Right cardiac atrium (tissue), 5 donors: ENCODE measurements around the gene ACOXL. TPM values are rescaled to one million over a fixed set of nuclear protein-coding genes. Genes with fewer than 3 reads are reported as not detected.

Experiments
- ATAC-seq, 2 donors: fragments of 200-7000 bp; cut with Tn5 transposase; one replicate each; pipeline versions ENCODE4 v1.8.0 to v1.9.1; 2020; ENCODE audit warnings: moderate library complexity in 2 of 2, mild to moderate bottlenecking in 1 of 2
- DNase-seq, 3 donors: peaks; one replicate each; pipeline ENCODE4 v3.0.0-alpha.2; 2020
- H3K27ac ChIP-seq: one replicate; pipeline ENCODE4 v1.5.1; 2013; ENCODE audit warnings: mild to moderate bottlenecking, low read length, control low read depth, moderate library complexity
- H3K27me3 ChIP-seq: one replicate; pipeline ENCODE4 v1.6.1; 2013; ENCODE audit not compliant: control insufficient read depth, insufficient read depth
- H3K4me1 ChIP-seq: one replicate; pipeline ENCODE4 v1.6.1; 2013; ENCODE audit warnings: low read length; ENCODE audit not compliant: control insufficient read depth, insufficient read depth
- H3K4me3 ChIP-seq: one replicate; pipeline ENCODE4 v1.5.1; 2013; ENCODE audit warnings: low read length, control low read depth
- H3K9me3 ChIP-seq: one replicate; pipeline ENCODE4 v1.6.1; 2013; ENCODE audit warnings: low read length; ENCODE audit not compliant: control insufficient read depth
- WGBS: extraction: QIAGEN DNeasy Blood & Tissue Kit; methylation state at CpG from one replicate; pipeline ENCODE4 v1.1.7; 2013; 5-methylcytosine and 5-hydroxymethylcytosine counted together
- intact Hi-C, 4 donors: fragments of 100-400 bp; cut with DNase I; formaldehyde crosslinking; loops; one replicate each; pipeline versions ENCODE4 v1.11.0 to v1.14.0; 2022 to 2023
- polyA plus RNA-seq: library from polyadenylated mRNA; stranded (reverse); fragments of 200-250 nt; gene quantifications from one replicate; pipeline ENCODE4 v1.2.3, GENCODE V29; 2013
- total RNA-seq, 4 donors: library from RNA; stranded (reverse); fragmentation: NEBNext Ultra II Directional; extraction: Animal tissue kit (Norgen Biotek cat#: 25700); gene quantifications; one replicate each; pipeline ENCODE4 v1.2.1, GENCODE V29; 2021
- donor health status: healthy with polysubstance abuse.
- donor health status: DM: no; HTN: yes; CAD: no.
- donor health status: DM: no; HTN: no; CAD: no.
- donor health status: DM: no; HTN: yes; CAD: no; lungs with severe emphysema.
- donor health status: DM: yes; HTN: yes; CAD: no.

The ACOXL gene
- total and polyA plus RNA-seq, 5 donors, result 0.02 TPM; not detected in 4

- DNase-seq, result no peak
Measured at GRCh38 chr2:111139637-111140317, 407.4 kb downstream of the ACOXL start.

DNA sequence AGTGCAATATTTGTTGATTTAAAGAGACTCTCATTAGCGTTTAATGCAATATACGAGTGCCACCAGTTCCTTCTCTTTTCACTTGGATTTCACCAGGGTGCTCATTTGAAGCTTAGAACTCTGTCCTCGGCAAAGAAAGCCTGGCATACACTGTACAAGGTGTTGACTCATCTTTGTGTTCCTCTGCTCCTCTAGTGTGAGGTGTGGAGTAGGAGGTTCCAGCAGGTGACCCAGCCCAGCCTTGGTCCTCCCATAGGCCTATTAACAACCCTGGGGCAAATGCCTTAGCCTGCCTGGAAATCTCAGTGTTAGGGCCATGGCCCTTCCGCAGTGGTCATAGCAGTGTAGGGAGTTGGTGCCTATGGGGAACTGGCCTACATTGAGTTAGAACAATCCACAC, 408.4 kb downstream of the ACOXL start:
- Histone ChIP-seq H3K9me3 (no peaks in the 10 kb centered on the region), H3K27me3 (no peaks in the 10 kb centered on the region), H3K4me1 (peaks cover 2% of the 10 kb centered on the region), H3K4me3 (no peak overlapping the region), H3K27ac (no peak overlapping the region)
- intact Hi-C loops, result no loop called here
- 97% methylated on average over 4 of the region's 4 CpGs for WGBS
- no peak for DNase-seq
- ATAC-seq, result no peak

More at GRCh38 chr2:111139637-111140317, 407.4 kb downstream of the ACOXL start:
- H3K9me3 ChIP-seq, result no peaks in the 10 kb centered on the region
- H3K4me3 ChIP-seq, result no peak overlapping the region
- peak in 1 of 2 donors; percentile 38 for ATAC-seq
- intact Hi-C loops, result no loop called here
- H3K27me3 ChIP-seq, result no peaks in the 10 kb centered on the region
- peaks cover 3% of the 10 kb centered on the region for H3K4me1 ChIP-seq
- WGBS, result 62% methylated on average over 12 of the region's 12 CpGs
- no peak overlapping the region for H3K27ac ChIP-seq

DNA sequence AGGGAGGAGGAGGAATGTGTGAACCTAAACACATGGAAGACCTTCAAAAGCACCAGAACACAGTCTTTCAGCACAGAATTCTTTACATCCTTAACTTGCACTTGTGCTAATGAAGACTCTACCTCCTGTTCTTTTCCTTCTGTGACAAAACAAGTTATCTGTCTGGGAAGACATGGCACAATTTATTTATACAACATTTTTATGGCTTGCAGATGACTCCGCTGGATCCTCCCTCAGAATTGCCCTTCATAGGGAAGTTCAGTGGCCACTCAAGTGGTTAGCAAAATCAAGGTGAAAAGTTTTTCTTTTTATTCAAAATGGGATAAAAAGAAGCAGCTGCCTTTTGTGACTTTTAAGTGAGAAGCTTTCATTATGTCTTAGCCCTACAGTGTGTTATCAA, 409.7 kb downstream of the ACOXL start:
- 100% methylated on average over 1 of the region's 1 CpG for WGBS
- intact Hi-C loops, result no loop called here
- no peak for DNase-seq
- no peak for ATAC-seq
- H3K27me3 ChIP-seq, result no peaks in the 10 kb centered on the region
- H3K27ac ChIP-seq, result no peak overlapping the region
- H3K4me3 ChIP-seq, result no peak overlapping the region
- no peaks in the 10 kb centered on the region for H3K9me3 ChIP-seq
- no peaks in the 10 kb centered on the region for H3K4me1 ChIP-seq

- H3K27ac ChIP-seq, result no peak overlapping the region
Measured at GRCh38 chr2:111143107-111143842, 410.9 kb downstream of the ACOXL start.

GRCh38 chr2:111143843-111144198, 411.4 kb downstream of the ACOXL start:
- no peak overlapping the region for H3K27ac ChIP-seq
- no peak overlapping the region for H3K4me3 ChIP-seq
- no peaks in the 10 kb centered on the region for H3K9me3 ChIP-seq
- DNase-seq (no peak), ATAC-seq (no peak)
- H3K27me3 ChIP-seq, result no peaks in the 10 kb centered on the region
- WGBS, result 67% methylated on average over 1 of the region's 1 CpG
- intact Hi-C loops, result no loop called here
- H3K4me1 ChIP-seq, result no peaks in the 10 kb centered on the region

More at GRCh38 chr2:111143107-111143842, 410.9 kb downstream of the ACOXL start:
- H3K9me3 ChIP-seq, result no peaks in the 10 kb centered on the region
- H3K27me3 ChIP-seq, result no peaks in the 10 kb centered on the region
- no peak overlapping the region for H3K4me3 ChIP-seq
- intact Hi-C loops, result no loop called here
- H3K4me1 ChIP-seq, result no peaks in the 10 kb centered on the region
- no peak for ATAC-seq
- WGBS, result 87% methylated on average over 10 of the region's 10 CpGs
- DNase-seq, result no peak

GRCh38 chr2:111145103-111145760, 412.9 kb downstream of the ACOXL start:
- Histone ChIP-seq H3K27ac (no peak overlapping the region), H3K4me3 (no peak overlapping the region), H3K4me1 (no peaks in the 10 kb centered on the region), H3K27me3 (no peaks in the 10 kb centered on the region), H3K9me3 (no peaks in the 10 kb centered on the region)
- intact Hi-C loops, result no loop called here
- DNase-seq (no peak), ATAC-seq (no peak)
- WGBS, result 79% methylated on average over 7 of the region's 7 CpGs

GRCh38 chr2:111145951-111146350, 413.6 kb downstream of the ACOXL start:
- 100% methylated on average over 2 of the region's 2 CpGs for WGBS
- H3K4me3 ChIP-seq, result no peak overlapping the region
- no peak for ATAC-seq

GRCh38 chr2:111148225-111148873, 416.0 kb downstream of the ACOXL start:
- Histone ChIP-seq H3K4me1 (no peaks in the 10 kb centered on the region), H3K4me3 (no peak overlapping the region), H3K9me3 (no peaks in the 10 kb centered on the region), H3K27ac (no peak overlapping the region), H3K27me3 (no peaks in the 10 kb centered on the region)
- 74% methylated on average over 3 of the region's 3 CpGs for WGBS
- intact Hi-C loops, result no loop called here
- ATAC-seq, result peak in 1 of 2 donors; percentile 37
- DNase-seq, result no peak

More at GRCh38 chr2:111145951-111146350, 413.6 kb downstream of the ACOXL start:
- no peak overlapping the region for H3K27ac ChIP-seq
- H3K9me3 ChIP-seq, result no peaks in the 10 kb centered on the region
- no peak for DNase-seq
- H3K27me3 ChIP-seq, result no peaks in the 10 kb centered on the region
- intact Hi-C loops, result no loop called here
- no peaks in the 10 kb centered on the region for H3K4me1 ChIP-seq

GRCh38 chr2:111148925-111149324, 416.6 kb downstream of the ACOXL start:
- intact Hi-C loops, result no loop called here
- Histone ChIP-seq H3K27ac (no peak overlapping the region), H3K4me1 (no peaks in the 10 kb centered on the region), H3K4me3 (no peak overlapping the region), H3K9me3 (no peaks in the 10 kb centered on the region), H3K27me3 (no peaks in the 10 kb centered on the region)
- ATAC-seq, result peak in 1 of 2 donors; percentile 48
- DNase-seq, result no peak
- 54% methylated on average over 8 of the region's 8 CpGs for WGBS

- ATAC-seq (no peak), DNase-seq (no peak)
- Histone ChIP-seq H3K4me1 (peaks cover 3% of the 10 kb centered on the region), H3K27ac (no peak overlapping the region), H3K9me3 (no peaks in the 10 kb centered on the region), H3K27me3 (no peaks in the 10 kb centered on the region), H3K4me3 (no peak overlapping the region)
- 73% methylated on average over 7 of the region's 7 CpGs for WGBS
- intact Hi-C loops, result no loop called here
Measured at GRCh38 chr2:111149882-111150455, 417.6 kb downstream of the ACOXL start.
